ENCODE measurements around the gene LARGE1.

LARGE1 gene

GRCh38 chr22:33817512-33818127, 102.7 kb downstream of the LARGE1 start:
- DNase-seq, result no peak

GRCh38 chr22:33812360-33812977, 107.8 kb downstream of the LARGE1 start:
- DNase-seq, result no peak

GRCh38 chr22:33811686-33812085, 108.6 kb downstream of the LARGE1 start:
- no peak for DNase-seq

GRCh38 chr22:33811208-33811607, 109.1 kb downstream of the LARGE1 start:
- no peak for DNase-seq

- no peak for DNase-seq
Measured at GRCh38 chr22:33807470-33807869, 112.8 kb downstream of the LARGE1 start.

GRCh38 chr22:33806191-33806590, 114.1 kb downstream of the LARGE1 start:
- no peak for DNase-seq

GRCh38 chr22:33803371-33804282, 116.6 kb downstream of the LARGE1 start:
- DNase-seq, result no peak

GRCh38 chr22:33798401-33798800, 121.9 kb downstream of the LARGE1 start:
- DNase-seq, result no peak

- no peak for DNase-seq
Measured at GRCh38 chr22:33796494-33796893, 123.8 kb downstream of the LARGE1 start.

- DNase-seq, result no peak
Measured at GRCh38 chr22:33793475-33793874, 126.8 kb downstream of the LARGE1 start.

- no peak for DNase-seq
Measured at GRCh38 chr22:33792832-33793231, 127.4 kb downstream of the LARGE1 start.

- no peak for DNase-seq
Measured at GRCh38 chr22:33789690-33790253, 130.5 kb downstream of the LARGE1 start.

GRCh38 chr22:33788927-33789326, 131.3 kb downstream of the LARGE1 start:
- DNase-seq, result no peak

- DNase-seq, result no peak
Measured at GRCh38 chr22:33787645-33788456, 132.4 kb downstream of the LARGE1 start.

- no peak for DNase-seq
Measured at GRCh38 chr22:33786149-33786548, 134.1 kb downstream of the LARGE1 start.

- DNase-seq, result no peak
Measured at GRCh38 chr22:33785283-33785968, 134.8 kb downstream of the LARGE1 start.

GRCh38 chr22:33781411-33781810, 138.9 kb downstream of the LARGE1 start:
- no peak for DNase-seq

- no peak for DNase-seq
Measured at GRCh38 chr22:33780531-33781136, 139.6 kb downstream of the LARGE1 start.

- no peak for DNase-seq
Measured at GRCh38 chr22:33779243-33779642, 141.0 kb downstream of the LARGE1 start.

GRCh38 chr22:33776491-33776890, 143.8 kb downstream of the LARGE1 start:
- no peak for DNase-seq

GRCh38 chr22:33774781-33775180, 145.5 kb downstream of the LARGE1 start:
- no peak for DNase-seq

Measured in effector CD4-positive, alpha-beta T cell (primary cell).